ENCODE data around the gene SMOC1.

Gene SMOC1

DNA sequence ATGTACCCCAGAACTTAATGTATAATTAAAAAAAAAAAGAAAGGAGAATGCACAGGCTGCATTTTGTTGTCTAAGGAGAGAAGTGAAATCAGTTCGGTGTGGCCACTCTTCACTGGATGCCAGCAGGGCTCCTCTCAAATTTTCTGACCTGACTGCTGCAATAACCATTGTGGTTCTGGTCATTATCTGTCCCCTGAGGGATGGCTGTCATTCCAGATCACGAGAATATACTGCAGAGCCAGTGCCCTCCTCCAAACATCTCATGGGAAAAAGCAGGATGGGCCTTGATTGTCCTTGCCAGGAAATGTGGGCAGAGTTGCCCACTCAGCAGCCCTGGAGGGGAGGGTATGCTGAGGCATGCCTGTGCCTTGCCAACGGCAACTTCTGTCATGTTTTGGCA is 170.4 kb downstream of the SMOC1 start:
- Histone ChIP-seq H3K27ac (ENCODE audit: low read depth, low read length) (no peak overlapping the region), H3K36me3 (ENCODE audit: insufficient read depth, low read length) (no peaks in the 10 kb centered on the region), H3K4me3 (ENCODE audit: low read length) (no peak overlapping the region), H3K4me1 (ENCODE audit: insufficient read depth, low read length) (no peaks in the 10 kb centered on the region), H3K27me3 (ENCODE audit: insufficient read depth, low read length) (no peaks in the 10 kb centered on the region; the same call in 1 of the 2 replicates), H3K9me3 (ENCODE audit: insufficient read depth, low read depth, low read length) (no peaks in the 10 kb centered on the region), H3K9ac (ENCODE audit: low read depth, low read length) (no peak overlapping the region)
- WGBS: 87% methylated on average over 3 of the region's 3 CpGs

DNA sequence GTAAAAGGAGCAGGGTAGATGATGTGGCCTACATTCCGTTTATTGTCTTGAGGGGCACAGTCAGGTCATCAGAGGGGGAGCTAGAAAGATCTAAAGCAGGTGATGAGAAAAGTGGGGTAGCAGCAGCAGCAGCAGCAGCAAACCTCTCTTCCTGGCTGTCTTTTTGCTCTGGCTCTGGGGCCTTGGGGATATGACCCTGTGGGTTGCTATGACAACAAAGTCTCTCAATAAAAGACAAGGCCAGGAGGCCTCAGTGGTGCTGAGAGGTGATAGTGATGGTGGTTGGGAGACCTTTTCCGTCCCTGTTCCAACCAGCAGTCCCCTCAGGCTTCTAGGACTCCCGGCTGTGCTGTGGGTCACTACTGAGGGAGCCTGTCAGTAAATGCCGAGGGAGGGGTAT is 170.9 kb downstream of the SMOC1 start:
- H3K36me3 ChIP-seq (ENCODE audit: insufficient read depth, low read length): no peaks in the 10 kb centered on the region
- no peaks in the 10 kb centered on the region; the same call in 1 of the 2 replicates for H3K27me3 ChIP-seq (ENCODE audit: insufficient read depth, low read length)
- no peak overlapping the region for H3K27ac ChIP-seq (ENCODE audit: low read depth, low read length)
- no peaks in the 10 kb centered on the region for H3K4me1 ChIP-seq (ENCODE audit: insufficient read depth, low read length)
- no peak overlapping the region for H3K4me3 ChIP-seq (ENCODE audit: low read length)
- H3K9me3 ChIP-seq (ENCODE audit: insufficient read depth, low read depth, low read length): no peaks in the 10 kb centered on the region
- no peak overlapping the region for H3K9ac ChIP-seq (ENCODE audit: low read depth, low read length)
- 83% methylated on average over 3 of the region's 4 CpGs for WGBS

DNA sequence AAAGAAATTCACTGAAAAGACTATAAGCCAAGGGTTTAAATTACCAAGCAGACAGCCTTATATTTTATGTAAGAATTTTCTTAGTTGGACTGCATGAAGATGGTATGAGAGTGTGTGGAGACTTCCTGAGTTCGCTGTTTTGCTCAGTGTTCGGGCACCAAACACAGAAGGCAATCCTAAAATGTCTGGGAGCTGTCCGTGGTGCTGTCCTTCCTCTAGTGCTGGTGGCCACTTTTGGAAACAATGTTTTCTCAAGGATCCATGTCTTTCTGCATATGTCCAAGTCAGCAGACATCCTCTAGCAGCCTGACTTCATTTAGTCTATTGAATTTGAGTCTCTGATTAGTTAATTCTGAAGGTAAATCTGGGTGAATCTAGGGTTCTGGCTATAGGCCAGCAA is 173.8 kb downstream of the SMOC1 start:
- 44% methylated on average over 3 of the region's 3 CpGs for WGBS
- no peak overlapping the region for H3K9ac ChIP-seq (ENCODE audit: low read depth, low read length)
- no peaks in the 10 kb centered on the region for H3K36me3 ChIP-seq (ENCODE audit: insufficient read depth, low read length)
- H3K4me1 ChIP-seq (ENCODE audit: insufficient read depth, low read length): no peaks in the 10 kb centered on the region
- H3K27me3 ChIP-seq (ENCODE audit: insufficient read depth, low read length): no peaks in the 10 kb centered on the region
- H3K27ac ChIP-seq (ENCODE audit: low read depth, low read length): no peak overlapping the region
- H3K4me3 ChIP-seq (ENCODE audit: low read length): no peak overlapping the region
- H3K9me3 ChIP-seq (ENCODE audit: insufficient read depth, low read depth, low read length): no peaks in the 10 kb centered on the region

DNA sequence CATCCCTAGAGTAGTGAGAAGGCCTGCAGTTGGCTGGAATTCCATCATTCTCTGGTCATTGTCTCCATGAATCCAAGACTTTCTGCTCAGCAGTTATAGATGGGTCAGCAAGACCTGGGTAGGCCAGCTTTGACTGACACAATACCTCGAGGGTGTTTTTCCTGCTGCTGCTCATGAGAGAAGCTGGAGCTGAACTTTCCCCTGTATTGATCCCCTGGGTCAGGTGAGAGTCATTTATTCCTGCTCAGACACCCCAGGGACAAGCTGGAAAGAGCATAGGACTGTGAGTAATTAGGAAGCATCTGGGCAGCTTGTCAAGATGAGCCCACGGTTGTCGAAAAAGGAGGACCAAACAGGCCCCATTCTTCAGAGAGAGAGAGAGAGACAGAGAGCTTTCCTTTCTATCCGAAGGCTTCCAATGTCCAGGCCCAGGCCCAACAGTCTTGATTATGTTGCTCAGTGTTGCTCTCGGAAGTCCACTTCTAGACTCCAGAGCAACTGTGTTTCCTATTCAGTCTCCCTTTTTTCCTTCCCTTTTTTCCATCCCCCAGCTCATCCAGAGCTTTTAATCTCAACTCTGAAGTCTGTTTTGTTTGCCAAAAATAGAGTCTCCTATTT is 178.4 kb downstream of the SMOC1 start:
- Histone ChIP-seq H3K4me1 (ENCODE audit: insufficient read depth, low read length) (no peaks in the 10 kb centered on the region), H3K27ac (ENCODE audit: low read depth, low read length) (no peak overlapping the region), H3K9ac (ENCODE audit: low read depth, low read length) (no peak overlapping the region), H3K4me3 (ENCODE audit: low read length) (no peak overlapping the region), H3K9me3 (ENCODE audit: insufficient read depth, low read depth, low read length) (no peaks in the 10 kb centered on the region), H3K27me3 (ENCODE audit: insufficient read depth, low read length) (no peaks in the 10 kb centered on the region), H3K36me3 (ENCODE audit: insufficient read depth, low read length) (no peaks in the 10 kb centered on the region)
- 95% methylated on average over 5 of the region's 5 CpGs for WGBS

DNA sequence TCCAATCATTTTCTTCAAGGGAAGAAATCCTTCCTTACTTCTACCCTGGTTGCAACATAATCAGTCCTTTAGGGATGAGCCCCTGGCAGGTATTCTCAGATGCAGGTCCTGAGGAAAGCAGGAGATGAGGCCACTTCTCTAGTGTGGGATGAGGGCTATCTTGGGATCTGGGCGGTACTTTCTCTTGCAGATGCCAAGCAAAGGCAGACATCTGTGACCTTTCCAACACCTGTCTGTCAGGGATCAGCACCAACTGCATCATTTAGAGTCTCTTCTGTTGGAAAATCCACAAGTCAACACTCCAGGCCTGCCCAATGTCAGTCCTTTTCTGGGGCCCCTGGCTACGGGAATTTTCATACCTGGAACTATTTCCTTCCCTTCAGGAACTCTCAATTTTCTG is 180.3 kb downstream of the SMOC1 start:
- 92% methylated on average over 2 of the region's 2 CpGs for WGBS
- Histone ChIP-seq H3K27ac (ENCODE audit: low read depth, low read length) (no peak overlapping the region), H3K9me3 (ENCODE audit: insufficient read depth, low read depth, low read length) (no peaks in the 10 kb centered on the region)

DNA sequence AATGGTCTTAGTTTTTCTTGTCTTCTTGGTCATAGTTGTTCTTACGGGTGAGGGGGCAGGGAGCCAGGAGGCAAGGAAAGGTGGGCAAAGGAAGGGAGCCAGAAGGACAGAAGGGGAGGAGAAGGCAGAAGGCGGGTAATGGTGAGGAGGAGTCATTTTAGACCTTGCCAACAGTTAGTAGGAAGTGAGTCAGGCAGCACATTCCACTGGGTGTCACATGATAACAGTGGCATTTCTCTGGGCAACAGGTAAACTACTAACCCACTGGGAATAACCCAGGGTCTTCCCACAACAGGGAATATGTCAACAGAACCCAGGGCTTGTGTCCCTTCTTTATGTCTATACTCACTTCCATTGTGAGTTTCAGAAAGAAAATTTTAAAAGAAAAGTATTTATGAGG is 181.9 kb downstream of the SMOC1 start:
- no peaks in the 10 kb centered on the region for H3K9me3 ChIP-seq (ENCODE audit: insufficient read depth, low read depth, low read length)
- no peak overlapping the region for H3K9ac ChIP-seq (ENCODE audit: low read depth, low read length)
- WGBS: 91% methylated on average over 2 of the region's 2 CpGs
- H3K4me1 ChIP-seq (ENCODE audit: insufficient read depth, low read length): no peaks in the 10 kb centered on the region
- no peaks in the 10 kb centered on the region for H3K27me3 ChIP-seq (ENCODE audit: insufficient read depth, low read length)
- H3K36me3 ChIP-seq (ENCODE audit: insufficient read depth, low read length): no peaks in the 10 kb centered on the region
- no peak overlapping the region for H3K27ac ChIP-seq (ENCODE audit: low read depth, low read length)
- H3K4me3 ChIP-seq (ENCODE audit: low read length): no peak overlapping the region

More for the DNA sequence above, 180.3 kb downstream of the SMOC1 start:
- Histone ChIP-seq H3K36me3 (ENCODE audit: insufficient read depth, low read length) (no peaks in the 10 kb centered on the region), H3K9ac (ENCODE audit: low read depth, low read length) (no peak overlapping the region), H3K4me3 (ENCODE audit: low read length) (no peak overlapping the region), H3K27me3 (ENCODE audit: insufficient read depth, low read length) (no peaks in the 10 kb centered on the region), H3K4me1 (ENCODE audit: insufficient read depth, low read length) (no peaks in the 10 kb centered on the region)

DNA sequence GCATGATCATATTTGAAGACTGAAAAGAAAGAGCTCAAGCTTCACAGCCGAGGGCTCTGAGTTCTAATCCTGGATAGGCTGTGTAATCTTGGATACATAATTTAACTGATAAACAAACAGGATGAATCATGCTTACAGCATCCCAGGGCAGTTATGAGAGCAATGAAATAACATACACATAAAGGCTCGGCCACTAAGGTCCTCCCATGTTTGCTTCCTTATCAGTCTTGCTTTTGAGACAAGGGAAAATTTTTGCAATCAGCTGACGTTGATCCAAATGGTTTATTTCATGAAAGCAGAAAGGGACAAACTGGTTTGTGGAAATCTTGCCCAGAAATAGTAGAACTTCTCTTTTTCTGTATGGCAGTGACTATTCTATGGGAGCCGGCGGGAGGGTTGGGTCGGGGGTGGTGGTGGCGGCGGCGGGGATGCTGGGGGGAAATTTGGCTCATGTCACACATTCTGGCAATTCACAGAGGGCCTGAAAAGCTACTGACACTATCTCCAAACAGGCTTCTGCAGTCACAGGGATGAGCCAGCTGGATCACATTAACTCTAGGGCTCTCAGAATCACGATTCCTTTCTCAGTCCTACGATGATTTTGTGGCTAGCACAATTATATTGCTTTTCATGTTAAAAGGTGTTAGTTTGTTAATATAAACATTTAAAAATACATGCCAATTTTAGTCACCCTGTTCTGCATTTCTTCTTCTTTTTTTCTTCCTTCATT is 185.1 kb downstream of the SMOC1 start:
- no peak overlapping the region for H3K9ac ChIP-seq (ENCODE audit: low read depth, low read length)
- H3K27me3 ChIP-seq (ENCODE audit: insufficient read depth, low read length): no peaks in the 10 kb centered on the region
- H3K4me1 ChIP-seq (ENCODE audit: insufficient read depth, low read length): no peaks in the 10 kb centered on the region
- H3K36me3 ChIP-seq (ENCODE audit: insufficient read depth, low read length): no peaks in the 10 kb centered on the region
- no peaks in the 10 kb centered on the region for H3K9me3 ChIP-seq (ENCODE audit: insufficient read depth, low read depth, low read length)
- H3K27ac ChIP-seq (ENCODE audit: low read depth, low read length): no peak overlapping the region
- no peak overlapping the region for H3K4me3 ChIP-seq (ENCODE audit: low read length)
- 89% methylated on average over 10 of the region's 11 CpGs for whole genome bisulfite sequencing

DNA sequence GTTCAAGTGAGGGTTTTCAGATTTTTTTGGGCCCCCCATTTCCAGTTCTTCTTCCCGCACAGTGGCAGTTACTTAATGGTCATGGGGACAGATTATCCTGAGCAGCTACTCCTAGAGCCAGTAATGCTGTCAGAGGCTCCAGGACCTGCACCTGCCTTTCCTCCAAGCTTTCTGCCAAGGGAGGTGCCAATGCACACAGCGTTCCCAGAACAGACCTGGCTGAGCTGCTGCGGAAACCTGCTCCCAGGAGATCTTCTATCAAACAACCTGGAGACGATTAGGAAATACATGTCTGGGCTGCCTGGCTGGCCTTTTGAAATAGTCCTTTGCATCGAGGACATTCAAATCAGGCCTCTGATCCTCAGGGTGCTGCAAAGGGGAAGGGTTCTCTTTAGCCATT is 188.6 kb downstream of the SMOC1 start:
- Histone ChIP-seq H3K9me3 (ENCODE audit: insufficient read depth, low read depth, low read length) (no peaks in the 10 kb centered on the region), H3K4me1 (ENCODE audit: insufficient read depth, low read length) (no peaks in the 10 kb centered on the region), H3K36me3 (ENCODE audit: insufficient read depth, low read length) (no peaks in the 10 kb centered on the region), H3K9ac (ENCODE audit: low read depth, low read length) (no peak overlapping the region), H3K4me3 (ENCODE audit: low read length) (no peak overlapping the region), H3K27ac (ENCODE audit: low read depth, low read length) (no peak overlapping the region), H3K27me3 (ENCODE audit: insufficient read depth, low read length) (no peaks in the 10 kb centered on the region)
- WGBS: 94% methylated on average over 5 of the region's 5 CpGs

DNA sequence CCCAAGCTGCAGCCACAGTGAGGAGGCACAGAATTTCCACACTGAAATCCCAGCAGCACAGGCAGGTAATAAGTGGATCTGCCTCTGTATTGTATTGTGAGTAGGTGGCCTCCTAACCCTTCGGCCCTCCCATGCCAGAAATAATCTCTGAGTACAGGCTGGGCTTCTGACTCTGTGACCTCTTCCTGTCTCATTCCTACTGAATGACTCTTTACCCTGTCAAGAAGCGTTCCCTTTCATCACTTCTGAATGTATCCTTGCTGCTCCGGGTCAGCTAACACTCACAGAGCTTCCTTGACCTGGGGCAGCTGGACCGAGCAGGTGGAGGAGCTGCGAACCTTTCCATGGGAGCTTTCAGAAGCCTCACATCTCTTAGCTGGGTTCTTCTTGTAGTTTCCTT is 190.0 kb downstream of the SMOC1 start:
- H3K27ac ChIP-seq (ENCODE audit: low read depth, low read length): no peak overlapping the region

DNA sequence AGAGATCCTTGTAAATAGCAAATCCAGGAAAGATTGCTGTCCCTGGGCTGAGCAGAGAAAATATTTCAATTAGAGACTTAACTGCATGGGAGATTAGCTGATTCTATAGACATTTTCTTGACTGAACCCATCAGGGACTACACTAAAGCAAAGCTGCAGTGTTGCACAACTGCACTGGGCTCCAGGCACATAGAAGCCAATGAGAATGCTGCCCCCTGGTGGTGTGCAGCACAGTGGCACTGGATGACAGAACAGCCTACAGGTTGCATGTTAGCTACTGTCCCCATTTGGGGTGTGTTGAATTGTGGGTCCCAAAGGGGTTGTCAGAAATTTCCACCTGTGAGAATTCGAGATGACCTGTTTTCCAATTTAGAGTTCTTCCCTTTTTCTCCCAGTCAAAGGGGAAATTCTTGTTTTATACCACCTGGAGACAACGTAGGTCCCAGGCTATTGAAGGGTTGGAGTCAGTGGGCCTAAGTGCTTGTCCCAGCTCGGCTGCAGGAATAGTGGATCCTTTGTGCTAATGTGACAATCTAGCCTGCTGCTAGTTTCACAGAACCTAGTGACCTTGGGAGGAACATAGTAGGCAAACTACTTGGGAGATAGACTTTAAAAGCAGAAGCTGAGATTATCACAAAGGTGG is 194.8 kb downstream of the SMOC1 start:
- H3K36me3 ChIP-seq (ENCODE audit: insufficient read depth, low read length): no peaks in the 10 kb centered on the region
- 74% methylated on average over 3 of the region's 3 CpGs for WGBS
- H3K4me3 ChIP-seq (ENCODE audit: low read length): no peak overlapping the region
- no peaks in the 10 kb centered on the region for H3K9me3 ChIP-seq (ENCODE audit: insufficient read depth, low read depth, low read length)
- H3K27ac ChIP-seq (ENCODE audit: low read depth, low read length): no peak overlapping the region
- H3K4me1 ChIP-seq (ENCODE audit: insufficient read depth, low read length): no peaks in the 10 kb centered on the region
- H3K27me3 ChIP-seq (ENCODE audit: insufficient read depth, low read length): no peaks in the 10 kb centered on the region
- no peak overlapping the region for H3K9ac ChIP-seq (ENCODE audit: low read depth, low read length)

More for the DNA sequence above, 190.0 kb downstream of the SMOC1 start:
- no peaks in the 10 kb centered on the region for H3K27me3 ChIP-seq (ENCODE audit: insufficient read depth, low read length)
- 89% methylated on average over 5 of the region's 5 CpGs for WGBS
- no peak overlapping the region for H3K9ac ChIP-seq (ENCODE audit: low read depth, low read length)
- no peaks in the 10 kb centered on the region for H3K9me3 ChIP-seq (ENCODE audit: insufficient read depth, low read depth, low read length)
- H3K4me3 ChIP-seq (ENCODE audit: low read length): no peak overlapping the region
- H3K4me1 ChIP-seq (ENCODE audit: insufficient read depth, low read length): no peaks in the 10 kb centered on the region
- no peaks in the 10 kb centered on the region for H3K36me3 ChIP-seq (ENCODE audit: insufficient read depth, low read length)

DNA sequence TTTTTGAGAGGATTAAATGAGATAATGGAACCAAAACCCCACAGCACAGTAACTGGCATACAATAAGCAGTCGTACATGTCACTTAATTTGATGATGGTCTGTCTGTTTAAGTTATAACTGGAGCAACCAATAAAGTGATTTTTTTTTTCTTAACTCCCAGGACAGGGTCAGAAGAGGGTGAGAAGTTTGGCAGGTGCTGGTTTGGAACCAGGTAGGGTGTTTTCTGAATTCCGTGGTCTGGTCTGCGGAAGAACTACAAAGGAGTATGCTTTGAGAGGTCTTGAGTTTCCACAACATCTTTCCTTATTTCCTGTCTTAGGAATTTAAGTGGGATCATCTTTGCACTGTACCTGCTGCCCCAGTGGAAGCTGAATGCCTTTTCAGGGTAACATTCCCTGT is 197.8 kb downstream of the SMOC1 start:
- 92% methylated on average over 3 of the region's 3 CpGs for WGBS
- no peak overlapping the region for H3K27ac ChIP-seq (ENCODE audit: low read depth, low read length)
- no peak overlapping the region for H3K9ac ChIP-seq (ENCODE audit: low read depth, low read length)
- H3K4me1 ChIP-seq (ENCODE audit: insufficient read depth, low read length): no peaks in the 10 kb centered on the region
- H3K27me3 ChIP-seq (ENCODE audit: insufficient read depth, low read length): no peaks in the 10 kb centered on the region
- H3K9me3 ChIP-seq (ENCODE audit: insufficient read depth, low read depth, low read length): no peaks in the 10 kb centered on the region
- H3K4me3 ChIP-seq (ENCODE audit: low read length): no peak overlapping the region
- no peaks in the 10 kb centered on the region for H3K36me3 ChIP-seq (ENCODE audit: insufficient read depth, low read length)
